KMS-11 (cell line): Measurements from ENCODE around the gene TBC1D14.
"Not testable (repeated sequence)": the region's sequence is repeated elsewhere in the genome, so short reads cannot be mapped to it uniquely, and the experiment has no call there.

Experiments used
- H2AFZ ChIP-seq: fragments of 200-600 bp; sonication (generic); 2 replicates; pipeline ENCODE4 v1.6.1; 2016; ENCODE audit warnings: antibody characterized with exemption, mixed run types, low read depth
- H3K27ac ChIP-seq: fragments of 200-600 bp; sonication (generic); 2 replicates; pipeline ENCODE4 v1.6.1; 2016; ENCODE audit warnings: mild to moderate bottlenecking, mixed run types
- H3K27me3 ChIP-seq: fragments of 200-600 bp; sonication (generic); 2 replicates; pipeline ENCODE4 v1.6.1; 2017; ENCODE audit warnings: mild to moderate bottlenecking, low read depth, mixed run types, moderate library complexity; ENCODE audit not compliant: insufficient read depth
- H3K36me3 ChIP-seq: fragments of 200-600 bp; sonication (generic); 2 replicates; pipeline ENCODE4 v1.6.1; 2017; ENCODE audit warnings: mild to moderate bottlenecking, mixed run types; ENCODE audit not compliant: insufficient read depth
- H3K4me1 ChIP-seq: fragments of 200-600 bp; sonication (generic); 2 replicates; pipeline ENCODE4 v1.6.1; 2016; ENCODE audit warnings: mild to moderate bottlenecking, low read depth, mixed run types; ENCODE audit not compliant: poor library complexity, severe bottlenecking
- H3K4me2 ChIP-seq: fragments of 200-600 bp; sonication (generic); 2 replicates; pipeline ENCODE4 v1.7.0; 2016; ENCODE audit warnings: mild to moderate bottlenecking, mixed run types
- H3K4me3 ChIP-seq: fragments of 200-600 bp; sonication (generic); IDR thresholded peaks from 2 replicates; pipeline ENCODE4 v1.6.1; 2017; ENCODE audit warnings: low read depth, low read length, mixed read lengths; ENCODE audit not compliant: insufficient read depth
- H3K79me2 ChIP-seq: fragments of 200-600 bp; sonication (generic); 2 replicates; pipeline ENCODE4 v1.6.1; 2016; ENCODE audit warnings: low read depth, mixed run types; ENCODE audit not compliant: insufficient read depth
- H3K9ac ChIP-seq: fragments of 200-600 bp; sonication (generic); 2 replicates; pipeline ENCODE4 v1.6.1; 2016; ENCODE audit warnings: mild to moderate bottlenecking, mixed run types
- H4K20me1 ChIP-seq: fragments of 200-600 bp; sonication (generic); 2 replicates; pipeline ENCODE4 v1.6.1; 2016; ENCODE audit warnings: mild to moderate bottlenecking, mixed run types; ENCODE audit not compliant: insufficient read depth
- CTCF ChIP-seq: fragments of 200-600 bp; sonication (generic); conservative IDR thresholded peaks from 2 replicates; pipeline ENCODE4 v1.6.1; 2017; ENCODE audit warnings: low read depth, mild to moderate bottlenecking, antibody characterized with exemption, low read length, moderate library complexity, mixed read lengths

Gene TBC1D14

GRCh38 chr4:6909970-6910339, 329 bp downstream of the TBC1D14 start:
- Histone ChIP-seq H3K27ac (no peak overlapping the region), H3K9ac (peak overlapping the region; percentile 88; the same call in 1 of the 2 replicates), H3K27me3 (no peaks in the 10 kb centered on the region), H2AFZ (peak overlapping the region; percentile 14; the same call in 1 of the 2 replicates), H4K20me1 (no peaks in the 10 kb centered on the region), H3K36me3 (no peaks in the 10 kb centered on the region), H3K4me2 (peak overlapping the region; percentile 60; the same call in 1 of the 2 replicates), H3K79me2 (no peaks in the 10 kb centered on the region), H3K4me1 (peaks cover 7% of the 10 kb centered on the region), H3K4me3 (no peak overlapping the region)
- TF ChIP-seq CTCF = no peak

GRCh38 chr4:6910340-6910959, 824 bp downstream of the TBC1D14 start:
- Histone ChIP-seq H4K20me1 (no peaks in the 10 kb centered on the region), H3K27me3 (no peaks in the 10 kb centered on the region), H3K79me2 (no peaks in the 10 kb centered on the region), H3K4me2 (peak overlapping the region; percentile 60; the same call in 1 of the 2 replicates), H3K36me3 (no peaks in the 10 kb centered on the region), H3K9ac (peak overlapping the region; percentile 88; the same call in 1 of the 2 replicates), H3K4me1 (peaks cover 7% of the 10 kb centered on the region), H3K27ac (no peak overlapping the region), H2AFZ (peak overlapping the region; percentile 14; the same call in 1 of the 2 replicates), H3K4me3 (no peak overlapping the region)
- TF ChIP-seq CTCF = no peak

GRCh38 chr4:6910960-6911874, 1.6 kb downstream of the TBC1D14 start:
- Histone ChIP-seq H3K9ac (no peak overlapping the region), H3K4me2 (no peak overlapping the region), H2AFZ (no peak overlapping the region), H3K27me3 (no peaks in the 10 kb centered on the region), H3K79me2 (no peaks in the 10 kb centered on the region), H3K4me3 (no peak overlapping the region), H3K27ac (no peak overlapping the region), H4K20me1 (no peaks in the 10 kb centered on the region), H3K4me1 (peaks cover 7% of the 10 kb centered on the region), H3K36me3 (no peaks in the 10 kb centered on the region)
- no peak for TF ChIP-seq CTCF

GRCh38 chr4:6911917-6912316, 2.3 kb downstream of the TBC1D14 start:
- H3K36me3 ChIP-seq, H2AFZ ChIP-seq, H3K4me2 ChIP-seq, H3K79me2 ChIP-seq, H3K4me3 ChIP-seq, H3K9ac ChIP-seq, H4K20me1 ChIP-seq, H3K4me1 ChIP-seq, H3K27me3 ChIP-seq, H3K27ac ChIP-seq: not testable (repeated sequence)
